ENCODE results near the gene RAB11FIP4. TPM values are rescaled to one million over a fixed set of nuclear protein-coding genes. Genes with fewer than 3 reads are reported as not detected.

The RAB11FIP4 gene
- total RNA-seq, 2 donors from 2014 or later, result 22.5 to 30.8 TPM

GRCh38 chr17:31528291-31528874, 136.9 kb downstream of the RAB11FIP4 start:
- Histone ChIP-seq H3K27me3 (replicated peaks; ENCODE audit: insufficient read depth) (no peaks in the 10 kb centered on the region), H3K9me3 (no peaks in the 10 kb centered on the region), H3K4me1 (replicated peaks) (no peaks in the 10 kb centered on the region), H3K36me3 (no peaks in the 10 kb centered on the region), H3K4me3 (no peak overlapping the region), H3K27ac (no peak overlapping the region)
- DNase-seq (ENCODE audit: low spot score), result no peak
- TF ChIP-seq CTCF (IDR thresholded peaks at IDR 0.05), result no peak
- no peak for TF ChIP-seq POLR2AphosphoS5 (IDR thresholded peaks at IDR 0.05)
- no peak for TF ChIP-seq POLR2A (IDR thresholded peaks at IDR 0.05)
- intact Hi-C loops (cut with DNase I), result loop anchor here (5.0 kb wide), 1 partner anchor 91 kb away; no protein-coding TSS in a partner anchor
- 93% methylated on average over 26 of the region's 26 CpGs for WGBS

GRCh38 chr17:31529841-31530251, 138.4 kb downstream of the RAB11FIP4 start:
- no peaks in the 10 kb centered on the region for H3K27me3 ChIP-seq (replicated peaks; ENCODE audit: insufficient read depth)
- WGBS, result 88% methylated on average over 12 of the region's 12 CpGs
- intact Hi-C loops (cut with DNase I), result loop anchor here (5.0 kb wide), 1 partner anchor 93 kb away; no protein-coding TSS in a partner anchor
- DNase-seq (ENCODE audit: low spot score), result no peak
- no peaks in the 10 kb centered on the region for H3K9me3 ChIP-seq
- no peaks in the 10 kb centered on the region for H3K4me1 ChIP-seq (replicated peaks)
- no peak overlapping the region for H3K27ac ChIP-seq
- H3K36me3 ChIP-seq, result no peaks in the 10 kb centered on the region
- TF ChIP-seq POLR2A (IDR thresholded peaks at IDR 0.05), result no peak
- no peak overlapping the region for H3K4me3 ChIP-seq

- TF ChIP-seq POLR2AphosphoS5 (IDR thresholded peaks at IDR 0.05), result no peak
- no peak for TF ChIP-seq POLR2A (IDR thresholded peaks at IDR 0.05)
- no peak for TF ChIP-seq CTCF (IDR thresholded peaks at IDR 0.05)
Measured at GRCh38 chr17:31530391-31530985, 139.0 kb downstream of the RAB11FIP4 start.

GRCh38 chr17:31531336-31531980, 140.0 kb downstream of the RAB11FIP4 start:
- H3K36me3 ChIP-seq, result no peaks in the 10 kb centered on the region
- H3K9me3 ChIP-seq, result no peaks in the 10 kb centered on the region
- no peak overlapping the region for H3K27ac ChIP-seq
- intact Hi-C loops (cut with DNase I), result no loop called here
- no peaks in the 10 kb centered on the region for H3K27me3 ChIP-seq (replicated peaks; ENCODE audit: insufficient read depth)
- no peak for TF ChIP-seq POLR2A (IDR thresholded peaks at IDR 0.05)
- no peak for TF ChIP-seq CTCF (IDR thresholded peaks at IDR 0.05)
- no peak for TF ChIP-seq POLR2AphosphoS5 (IDR thresholded peaks at IDR 0.05)
- H3K4me1 ChIP-seq (replicated peaks), result no peaks in the 10 kb centered on the region
- no peak for DNase-seq (ENCODE audit: low spot score)
- no peak overlapping the region for H3K4me3 ChIP-seq
- WGBS, result 94% methylated on average over 16 of the region's 16 CpGs

More at GRCh38 chr17:31530391-31530985, 139.0 kb downstream of the RAB11FIP4 start:
- Histone ChIP-seq H3K27ac (no peak overlapping the region), H3K4me1 (replicated peaks) (no peaks in the 10 kb centered on the region), H3K4me3 (no peak overlapping the region), H3K9me3 (no peaks in the 10 kb centered on the region), H3K36me3 (no peaks in the 10 kb centered on the region), H3K27me3 (replicated peaks; ENCODE audit: insufficient read depth) (no peaks in the 10 kb centered on the region)
- DNase-seq (ENCODE audit: low spot score), result no peak
- 71% methylated on average over 14 of the region's 14 CpGs for WGBS
- intact Hi-C loops (cut with DNase I), result no loop called here

GRCh38 chr17:31532081-31532480, 140.6 kb downstream of the RAB11FIP4 start:
- H3K4me1 ChIP-seq (replicated peaks), result no peaks in the 10 kb centered on the region
- H3K27me3 ChIP-seq (replicated peaks; ENCODE audit: insufficient read depth), result no peaks in the 10 kb centered on the region
- WGBS, result 82% methylated on average over 7 of the region's 7 CpGs
- no peak overlapping the region for H3K27ac ChIP-seq
- no peaks in the 10 kb centered on the region for H3K36me3 ChIP-seq
- DNase-seq (ENCODE audit: low spot score), result no peak
- no peak overlapping the region for H3K4me3 ChIP-seq
- intact Hi-C loops (cut with DNase I), result no loop called here
- TF ChIP-seq POLR2A (IDR thresholded peaks at IDR 0.05) (no peak), POLR2AphosphoS5 (IDR thresholded peaks at IDR 0.05) (no peak), CTCF (IDR thresholded peaks at IDR 0.05) (no peak)
- H3K9me3 ChIP-seq, result no peaks in the 10 kb centered on the region

Measured in prostate gland (tissue), 2 donors.